NCI-H226 (cell line): Measurements from ENCODE around the gene C4B.
A peak's percentile ranks its signal among the peaks of the same experiment; 100 is the strongest.
"Not testable (repeated sequence)": the region's sequence is repeated elsewhere in the genome, so short reads cannot be mapped to it uniquely, and the experiment has no call there.

ENCODE experiments used
- DNase-seq: peaks from one replicate; pipeline ENCODE4 v3.0.0-alpha.2; 2015

Gene C4B

DNA sequence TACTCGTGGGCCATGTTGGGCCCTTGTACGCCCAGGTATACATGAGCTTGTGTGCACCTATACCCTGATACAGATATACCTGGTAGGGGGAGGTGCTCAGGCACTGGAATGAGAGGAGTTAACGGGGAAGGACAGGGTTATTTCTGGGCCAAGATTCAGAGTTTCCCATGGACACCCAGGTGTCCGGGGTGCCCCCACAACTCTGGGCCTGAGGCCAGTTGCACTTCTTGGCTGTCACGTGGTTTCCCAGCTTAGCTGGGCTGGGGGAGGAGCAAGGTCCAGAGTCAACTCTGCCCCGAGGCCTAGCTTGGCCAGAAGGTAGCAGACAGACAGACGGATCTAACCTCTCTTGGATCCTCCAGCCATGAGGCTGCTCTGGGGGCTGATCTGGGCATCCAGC lies 32.9 kb upstream of the C4B start, which contains the start of gene C4A:
C4A (plus strand) TSS at position 314 of the 400 bp plus-strand sequence; CDS start at position 365, 51 bp downstream.
- DNase-seq = not testable (repeated sequence)

DNA sequence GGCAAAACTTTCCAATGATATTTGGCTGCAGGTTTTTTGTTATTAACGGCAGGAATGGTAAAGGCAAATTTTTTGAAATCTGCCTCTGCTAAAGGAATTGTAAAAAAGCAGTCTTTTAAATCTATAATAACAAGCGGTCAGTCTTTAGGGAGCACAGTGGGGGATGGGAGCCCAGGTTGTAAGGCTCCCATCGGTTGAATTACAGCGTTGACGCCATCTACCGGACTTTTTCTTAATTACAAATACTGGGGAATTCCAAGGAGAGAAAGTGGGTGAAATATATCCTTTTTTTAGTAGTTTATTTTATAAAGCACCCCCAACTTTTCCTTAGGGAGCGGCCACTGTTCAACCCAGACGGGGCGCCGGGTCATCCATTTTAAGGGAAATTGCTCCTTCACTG lies 25.2 kb upstream of the C4B start:
- not testable (repeated sequence) for DNase-seq

DNA sequence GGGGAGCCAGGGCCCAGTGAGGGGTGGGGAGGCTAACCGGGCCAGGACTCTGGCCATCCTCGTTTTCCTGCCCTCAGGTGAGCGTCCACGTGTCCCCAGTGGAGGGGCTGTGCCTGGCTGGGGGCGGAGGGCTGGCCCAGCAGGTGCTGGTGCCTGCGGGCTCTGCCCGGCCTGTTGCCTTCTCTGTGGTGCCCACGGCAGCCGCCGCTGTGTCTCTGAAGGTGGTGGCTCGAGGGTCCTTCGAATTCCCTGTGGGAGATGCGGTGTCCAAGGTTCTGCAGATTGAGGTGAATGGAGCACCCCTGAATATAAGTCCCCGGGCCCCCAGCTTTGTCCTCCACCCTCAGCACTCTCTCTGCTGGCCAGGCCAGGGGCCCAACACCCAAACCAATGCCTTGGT lies 20.2 kb upstream of the C4B start:
- DNase-seq = not testable (repeated sequence)

DNA sequence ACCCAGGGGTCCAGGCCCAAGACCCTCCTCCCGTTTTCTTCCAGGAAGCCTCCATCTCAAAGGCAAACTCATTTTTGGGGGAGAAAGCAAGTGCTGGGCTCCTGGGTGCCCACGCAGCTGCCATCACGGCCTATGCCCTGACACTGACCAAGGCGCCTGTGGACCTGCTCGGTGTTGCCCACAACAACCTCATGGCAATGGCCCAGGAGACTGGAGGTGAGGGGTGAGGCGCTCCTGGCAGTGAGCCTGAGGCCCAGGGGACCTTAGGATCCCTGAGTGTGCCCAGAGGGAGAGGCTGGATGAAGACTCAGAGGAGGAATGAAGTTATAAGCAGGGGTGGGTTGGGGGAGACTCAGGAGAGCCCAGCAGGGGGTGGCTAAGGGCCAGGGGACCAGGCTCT lies 18.2 kb upstream of the C4B start:
- DNase-seq = not testable (repeated sequence)

DNA sequence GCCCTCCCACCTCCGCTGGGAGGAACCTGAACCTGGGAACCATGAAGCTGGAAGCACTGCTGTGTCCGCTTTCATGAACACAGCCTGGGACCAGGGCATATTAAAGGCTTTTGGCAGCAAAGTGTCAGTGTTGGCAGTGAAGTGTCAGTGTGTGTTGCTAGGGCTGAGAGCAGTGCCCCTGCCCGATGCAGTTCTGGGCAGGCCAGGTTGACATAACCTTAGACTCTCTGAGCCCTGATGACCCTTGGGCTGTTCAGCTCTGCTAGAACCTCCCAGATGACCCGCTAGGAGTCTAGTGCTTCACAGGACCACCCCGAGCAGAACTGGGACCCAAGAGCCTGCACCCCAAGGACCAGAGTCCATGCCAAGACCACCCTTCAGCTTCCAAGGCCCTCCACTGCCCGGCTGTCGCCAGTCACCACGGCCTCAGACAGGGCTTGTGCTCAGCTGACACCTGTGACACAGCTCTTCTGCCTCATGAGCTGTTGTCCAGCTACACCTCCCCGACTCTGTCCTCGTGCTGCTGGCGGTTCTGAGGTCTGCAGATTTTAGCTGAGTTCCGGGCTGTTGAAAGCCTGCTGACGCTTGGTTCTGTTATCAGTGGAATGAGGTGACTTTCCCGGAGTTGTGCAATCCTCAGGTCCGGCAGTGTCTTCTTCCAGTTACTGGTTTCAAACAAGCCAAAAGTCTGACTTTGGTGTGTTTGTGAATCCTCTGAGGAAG lies 11.9 kb upstream of the C4B start:
- not testable (repeated sequence) for DNase-seq

DNA sequence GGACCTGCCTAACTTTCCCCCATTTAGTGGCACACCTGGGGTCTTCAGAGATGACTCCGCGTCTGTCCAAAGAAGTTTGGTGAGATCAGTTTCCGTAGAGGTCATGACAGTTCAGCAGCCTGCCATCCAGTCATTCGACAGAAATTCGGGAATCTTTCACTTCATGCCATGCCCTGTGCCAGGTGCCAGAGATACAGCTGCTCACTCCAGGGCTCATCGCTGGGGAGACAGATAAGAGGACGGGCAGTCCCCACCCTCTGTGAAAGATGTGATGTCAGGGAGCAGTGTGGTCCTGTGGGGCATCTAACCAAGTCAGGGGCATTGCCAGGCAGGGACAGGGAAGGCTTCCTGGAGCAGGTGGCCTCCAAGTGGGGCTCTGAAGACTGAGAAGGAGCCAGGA lies 11.3 kb upstream of the C4B start:
- not testable (repeated sequence) for DNase-seq

DNA sequence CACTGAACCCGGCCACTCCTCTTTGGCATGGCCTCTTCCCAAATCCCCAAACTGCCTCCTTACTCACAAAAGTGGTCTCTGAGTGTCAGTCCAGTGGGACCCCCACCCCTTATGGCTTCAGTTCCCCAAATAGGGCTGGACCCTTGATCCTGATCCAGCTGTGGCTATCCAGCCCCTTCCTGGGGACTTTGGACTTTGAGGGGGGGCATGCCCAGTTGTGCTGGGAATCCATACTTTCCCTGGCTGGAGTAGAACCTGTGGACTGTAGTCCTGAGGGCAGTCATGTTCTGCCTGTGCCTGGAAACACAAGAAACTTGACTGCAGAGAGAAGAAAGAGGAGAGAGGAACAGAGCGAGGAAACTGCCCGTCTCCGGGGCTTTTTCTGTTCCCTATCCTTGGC lies 10.2 kb upstream of the C4B start:
- DNase-seq = not testable (repeated sequence)

DNA sequence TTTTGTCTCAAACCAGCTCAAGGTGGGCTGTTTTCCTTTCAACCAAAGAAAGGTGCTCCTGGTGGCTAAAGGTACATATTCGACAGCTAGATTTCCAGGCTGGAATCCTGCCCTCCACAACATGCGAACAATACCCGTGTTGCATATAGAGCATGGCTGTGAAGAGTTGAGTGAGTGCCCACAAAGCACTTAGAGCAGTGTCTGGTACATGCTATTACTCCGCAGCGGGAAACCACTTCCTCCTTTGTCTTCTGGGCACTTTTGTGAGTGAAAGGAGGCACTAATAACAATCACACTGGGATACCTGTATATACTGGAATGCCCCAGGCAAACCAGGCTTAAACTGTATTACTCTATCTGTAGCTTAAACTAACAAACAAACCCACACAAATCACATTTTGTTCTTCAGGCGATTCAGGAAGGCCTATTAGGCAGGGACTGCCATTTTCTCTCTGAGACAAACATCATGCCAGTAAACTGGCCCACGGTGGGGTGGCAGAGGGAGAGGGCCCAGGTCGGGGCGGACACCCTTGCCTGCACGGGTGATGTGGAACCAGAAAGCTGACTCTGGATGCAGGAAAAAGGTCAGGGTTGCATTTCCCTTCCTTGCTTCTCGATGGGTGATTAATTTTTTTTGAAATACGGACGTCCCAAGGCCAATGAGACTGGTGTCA lies 9.6 kb upstream of the C4B start:
- DNase-seq = not testable (repeated sequence)

DNA sequence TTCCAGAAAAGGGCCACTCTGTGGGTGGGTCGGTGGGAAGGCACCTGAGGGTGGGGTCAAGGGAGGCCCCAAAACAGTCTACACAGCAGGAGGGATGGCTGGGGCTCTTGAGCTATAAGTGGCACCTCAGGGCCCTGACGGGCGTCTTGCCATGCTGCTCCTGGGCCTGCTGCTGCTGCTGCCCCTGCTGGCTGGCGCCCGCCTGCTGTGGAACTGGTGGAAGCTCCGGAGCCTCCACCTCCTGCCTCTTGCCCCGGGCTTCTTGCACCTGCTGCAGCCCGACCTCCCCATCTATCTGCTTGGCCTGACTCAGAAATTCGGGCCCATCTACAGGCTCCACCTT lies 9.1 kb upstream of the C4B start:
- not testable (repeated sequence) for DNase-seq

DNA sequence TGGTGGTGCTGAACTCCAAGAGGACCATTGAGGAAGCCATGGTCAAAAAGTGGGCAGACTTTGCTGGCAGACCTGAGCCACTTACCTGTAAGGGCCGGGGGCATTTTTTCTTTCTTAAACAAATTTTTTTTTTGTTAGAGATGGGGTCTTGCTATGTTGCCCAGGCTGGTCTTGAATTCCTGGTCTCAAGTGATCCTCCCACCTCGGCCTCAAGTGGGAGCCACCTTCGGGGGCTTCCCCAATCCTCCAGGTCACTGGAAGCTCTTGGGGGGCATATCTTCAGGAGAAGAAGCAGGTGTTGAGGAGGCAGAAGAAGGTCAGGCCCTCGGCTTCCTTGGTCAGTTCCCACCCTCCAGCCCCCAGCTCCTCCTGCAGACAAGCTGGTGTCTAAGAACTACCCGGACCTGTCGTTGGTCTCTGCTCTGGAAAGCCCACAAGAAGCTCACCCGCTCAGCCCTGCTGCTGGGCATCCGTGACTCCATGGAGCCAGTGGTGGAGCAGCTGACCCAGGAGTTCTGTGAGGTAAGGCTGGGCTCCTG lies 8.5 kb upstream of the C4B start:
- DNase-seq = not testable (repeated sequence)

DNA sequence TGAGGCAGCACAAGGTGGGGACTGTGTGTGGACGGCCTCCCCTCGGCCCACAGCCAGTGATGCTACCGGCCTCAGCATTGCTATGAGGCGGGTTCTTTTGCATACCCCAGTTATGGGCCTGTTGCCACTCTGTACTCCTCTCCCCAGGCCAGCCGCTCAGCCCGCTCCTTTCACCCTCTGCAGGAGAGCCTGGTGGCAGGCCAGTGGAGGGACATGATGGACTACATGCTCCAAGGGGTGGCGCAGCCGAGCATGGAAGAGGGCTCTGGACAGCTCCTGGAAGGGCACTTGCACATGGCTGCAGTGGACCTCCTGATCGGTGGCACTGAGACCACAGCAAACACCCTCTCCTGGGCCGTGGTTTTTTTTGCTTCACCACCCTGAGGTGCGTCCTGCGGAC lies 7.5 kb upstream of the C4B start:
- DNase-seq = peak; percentile 0

DNA sequence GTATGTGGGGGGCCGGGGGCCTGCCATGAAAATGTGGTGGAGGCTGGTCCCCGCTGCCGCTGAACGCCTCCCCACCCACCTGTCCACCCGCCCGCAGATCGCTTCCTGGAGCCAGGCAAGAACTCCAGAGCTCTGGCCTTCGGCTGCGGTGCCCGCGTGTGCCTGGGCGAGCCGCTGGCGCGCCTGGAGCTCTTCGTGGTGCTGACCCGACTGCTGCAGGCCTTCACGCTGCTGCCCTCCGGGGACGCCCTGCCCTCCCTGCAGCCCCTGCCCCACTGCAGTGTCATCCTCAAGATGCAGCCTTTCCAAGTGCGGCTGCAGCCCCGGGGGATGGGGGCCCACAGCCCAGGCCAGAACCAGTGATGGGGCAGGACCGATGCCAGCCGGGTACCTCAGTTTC lies 6.6 kb upstream of the C4B start:
- not testable (repeated sequence) for DNase-seq

DNA sequence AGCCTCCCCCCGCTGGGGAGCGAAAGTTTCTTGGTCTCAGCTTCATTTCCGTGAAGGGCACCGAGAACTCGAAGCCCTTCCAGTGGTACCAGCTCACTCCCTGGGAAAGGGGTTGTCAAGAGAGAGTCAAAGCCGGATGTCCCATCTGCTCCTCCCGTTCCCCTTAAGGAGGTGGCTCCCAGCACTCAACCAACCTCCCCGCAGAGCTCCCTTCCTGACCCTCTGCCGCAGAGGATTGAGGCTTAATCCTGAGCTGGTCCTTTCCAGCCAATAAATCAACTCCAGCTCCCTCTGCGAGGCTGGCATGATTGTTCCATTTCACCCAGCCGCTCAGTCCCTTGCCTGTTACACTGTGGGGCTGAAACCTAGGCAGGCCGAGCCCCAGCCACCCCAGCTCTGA lies 6.0 kb upstream of the C4B start:
- not testable (repeated sequence) for DNase-seq

DNA sequence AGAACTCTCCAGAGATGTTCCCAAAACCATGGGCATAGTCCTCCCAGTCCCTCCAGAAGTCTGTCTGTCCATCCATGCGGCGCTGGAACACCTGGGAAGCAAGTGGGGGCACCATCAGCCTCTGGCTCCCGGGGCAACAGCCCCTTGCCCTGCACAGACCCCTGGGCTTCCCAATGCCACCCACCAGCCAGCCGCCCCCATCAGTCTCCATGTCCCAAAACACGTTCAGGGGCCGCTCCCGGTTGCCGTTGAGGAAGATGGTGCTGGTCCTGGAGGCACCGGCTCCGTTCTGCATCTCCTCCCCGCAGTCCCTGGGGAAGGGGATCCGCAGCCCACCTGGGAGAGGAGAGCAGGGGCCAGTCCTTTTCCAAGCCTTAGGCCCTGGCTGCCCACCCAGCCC lies 5.1 kb upstream of the C4B start:
- DNase-seq = not testable (repeated sequence)

DNA sequence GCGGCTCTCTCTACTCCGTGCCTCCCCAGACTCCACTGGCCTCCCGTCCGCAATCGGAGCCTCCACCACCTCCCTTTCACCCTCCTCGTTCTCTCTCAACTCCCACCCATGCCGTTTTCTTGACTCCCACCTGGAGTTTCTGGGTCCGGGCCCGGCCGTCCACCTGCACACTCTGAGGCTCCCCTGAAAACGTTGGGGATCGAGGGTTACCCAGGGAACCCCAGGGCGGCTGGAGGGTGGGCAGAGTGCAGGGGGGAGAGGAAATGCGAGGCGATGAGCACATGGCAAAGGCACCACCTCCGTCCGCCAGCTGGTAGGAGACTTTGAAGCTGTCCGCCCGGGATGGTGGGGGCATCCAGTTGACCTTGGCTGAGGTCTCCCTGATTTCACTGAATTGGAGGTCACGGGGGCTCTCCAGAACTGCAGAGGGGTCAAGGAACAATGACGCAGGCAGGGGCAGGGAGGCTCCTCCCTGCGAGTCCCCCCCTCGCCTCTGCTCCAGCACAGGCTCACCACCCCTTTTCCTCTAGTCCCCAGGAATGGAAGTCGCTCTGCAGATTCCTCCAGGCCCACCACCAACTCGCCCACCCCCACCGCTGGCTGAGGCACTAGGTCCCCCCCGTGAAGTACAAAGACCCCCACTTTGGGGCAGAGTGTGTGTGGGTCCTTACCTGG lies 3.6 kb upstream of the C4B start:
- DNase-seq = not testable (repeated sequence)

DNA sequence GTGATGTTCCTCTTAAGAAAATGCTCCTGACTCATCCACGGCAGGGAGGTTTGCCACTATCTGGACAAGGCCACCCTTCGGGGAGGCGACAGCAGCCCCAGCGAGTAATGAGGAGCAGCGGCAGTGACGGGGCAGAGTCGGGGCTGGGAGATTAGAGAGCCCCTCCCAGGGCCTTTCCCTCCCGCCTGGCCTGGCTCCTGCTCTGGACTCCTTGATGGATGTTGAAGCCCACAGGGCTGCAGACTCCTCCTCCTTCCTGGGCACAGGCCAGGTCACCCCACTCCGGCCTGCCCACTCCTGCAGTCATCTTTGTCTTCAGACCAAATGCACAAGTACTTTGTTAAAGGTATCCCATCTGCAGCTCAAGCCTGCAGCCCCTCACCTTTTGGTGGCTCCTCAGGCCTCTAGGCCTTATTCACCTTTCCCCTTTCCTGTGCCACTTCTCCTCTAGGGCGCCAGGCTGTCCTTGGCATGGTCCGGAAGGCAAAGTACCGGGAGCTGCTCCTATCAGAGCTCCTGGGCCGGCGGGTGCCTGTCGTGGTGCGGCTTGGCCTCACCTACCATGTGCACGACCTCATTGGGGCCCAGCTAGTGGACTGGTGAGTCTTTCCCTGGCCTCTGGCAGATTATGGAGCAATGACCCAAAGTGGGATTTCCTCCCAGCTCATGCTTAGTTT lies 1.5 kb upstream of the C4B start:
- DNase-seq = peak; percentile 1

DNA sequence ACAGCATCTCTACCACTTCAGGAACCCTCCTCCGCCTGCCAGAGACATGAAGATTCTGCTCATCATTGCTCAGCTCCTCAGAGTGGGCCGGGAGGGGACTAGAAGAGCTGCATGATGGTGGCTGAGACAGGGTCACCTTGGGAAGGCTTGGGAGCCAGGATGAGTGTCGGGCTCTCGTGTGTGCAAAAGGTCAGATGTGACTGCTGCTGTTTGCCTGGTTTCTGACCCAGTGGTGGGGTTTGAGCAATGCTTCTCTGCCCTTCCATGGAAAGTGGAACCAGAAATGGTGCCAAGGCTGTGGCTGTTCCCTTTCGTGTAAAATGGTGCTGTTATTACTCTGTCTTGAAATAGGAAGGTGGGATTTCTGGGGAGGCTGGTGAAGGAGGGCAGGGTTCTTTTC lies 857 bp upstream of the C4B start:
- not testable (repeated sequence) for DNase-seq

DNA sequence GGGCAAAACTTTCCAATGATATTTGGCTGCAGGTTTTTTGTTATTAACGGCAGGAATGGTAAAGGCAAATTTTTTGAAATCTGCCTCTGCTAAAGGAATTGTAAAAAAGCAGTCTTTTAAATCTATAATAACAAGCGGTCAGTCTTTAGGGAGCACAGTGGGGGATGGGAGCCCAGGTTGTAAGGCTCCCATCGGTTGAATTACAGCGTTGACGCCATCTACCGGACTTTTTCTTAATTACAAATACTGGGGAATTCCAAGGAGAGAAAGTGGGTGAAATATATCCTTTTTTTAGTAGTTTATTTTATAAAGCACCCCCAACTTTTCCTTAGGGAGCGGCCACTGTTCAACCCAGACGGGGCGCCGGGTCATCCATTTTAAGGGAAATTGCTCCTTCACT lies 7.5 kb downstream of the C4B start:
- DNase-seq = not testable (repeated sequence)

DNA sequence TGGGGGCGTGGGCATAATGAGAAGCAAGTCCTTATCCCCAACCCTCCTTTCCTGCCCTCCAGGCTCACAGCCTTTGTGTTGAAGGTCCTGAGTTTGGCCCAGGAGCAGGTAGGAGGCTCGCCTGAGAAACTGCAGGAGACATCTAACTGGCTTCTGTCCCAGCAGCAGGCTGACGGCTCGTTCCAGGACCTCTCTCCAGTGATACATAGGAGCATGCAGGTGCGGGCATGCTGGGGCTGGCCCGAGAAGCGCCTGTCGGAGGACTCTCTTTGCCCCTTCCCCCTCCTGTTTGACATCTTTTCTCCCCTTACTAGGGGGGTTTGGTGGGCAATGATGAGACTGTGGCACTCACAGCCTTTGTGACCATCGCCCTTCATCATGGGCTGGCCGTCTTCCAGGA lies 14.0 kb downstream of the C4B start:
- DNase-seq = not testable (repeated sequence)

DNA sequence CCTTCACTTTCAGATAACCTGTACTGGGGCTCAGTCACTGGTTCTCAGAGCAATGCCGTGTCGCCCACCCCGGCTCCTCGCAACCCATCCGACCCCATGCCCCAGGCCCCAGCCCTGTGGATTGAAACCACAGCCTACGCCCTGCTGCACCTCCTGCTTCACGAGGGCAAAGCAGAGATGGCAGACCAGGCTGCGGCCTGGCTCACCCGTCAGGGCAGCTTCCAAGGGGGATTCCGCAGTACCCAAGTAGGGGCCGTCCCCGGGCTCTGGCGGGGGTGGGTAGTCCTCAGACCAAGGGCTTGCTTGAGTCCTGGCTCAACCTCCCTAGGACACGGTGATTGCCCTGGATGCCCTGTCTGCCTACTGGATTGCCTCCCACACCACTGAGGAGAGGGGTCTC lies 15.0 kb downstream of the C4B start:
- DNase-seq = not testable (repeated sequence)

DNA sequence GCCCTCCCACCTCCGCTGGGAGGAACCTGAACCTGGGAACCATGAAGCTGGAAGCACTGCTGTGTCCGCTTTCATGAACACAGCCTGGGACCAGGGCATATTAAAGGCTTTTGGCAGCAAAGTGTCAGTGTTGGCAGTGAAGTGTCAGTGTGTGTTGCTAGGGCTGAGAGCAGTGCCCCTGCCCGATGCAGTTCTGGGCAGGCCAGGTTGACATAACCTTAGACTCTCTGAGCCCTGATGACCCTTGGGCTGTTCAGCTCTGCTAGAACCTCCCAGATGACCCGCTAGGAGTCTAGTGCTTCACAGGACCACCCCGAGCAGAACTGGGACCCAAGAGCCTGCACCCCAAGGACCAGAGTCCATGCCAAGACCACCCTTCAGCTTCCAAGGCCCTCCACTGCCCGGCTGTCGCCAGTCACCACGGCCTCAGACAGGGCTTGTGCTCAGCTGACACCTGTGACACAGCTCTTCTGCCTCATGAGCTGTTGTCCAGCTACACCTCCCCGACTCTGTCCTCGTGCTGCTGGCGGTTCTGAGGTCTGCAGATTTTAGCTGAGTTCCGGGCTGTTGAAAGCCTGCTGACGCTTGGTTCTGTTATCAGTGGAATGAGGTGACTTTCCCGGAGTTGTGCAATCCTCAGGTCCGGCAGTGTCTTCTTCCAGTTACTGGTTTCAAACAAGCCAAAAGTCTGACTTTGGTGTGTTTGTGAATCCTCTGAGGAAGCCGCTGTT lies 20.9 kb downstream of the C4B start:
- not testable (repeated sequence) for DNase-seq

DNA sequence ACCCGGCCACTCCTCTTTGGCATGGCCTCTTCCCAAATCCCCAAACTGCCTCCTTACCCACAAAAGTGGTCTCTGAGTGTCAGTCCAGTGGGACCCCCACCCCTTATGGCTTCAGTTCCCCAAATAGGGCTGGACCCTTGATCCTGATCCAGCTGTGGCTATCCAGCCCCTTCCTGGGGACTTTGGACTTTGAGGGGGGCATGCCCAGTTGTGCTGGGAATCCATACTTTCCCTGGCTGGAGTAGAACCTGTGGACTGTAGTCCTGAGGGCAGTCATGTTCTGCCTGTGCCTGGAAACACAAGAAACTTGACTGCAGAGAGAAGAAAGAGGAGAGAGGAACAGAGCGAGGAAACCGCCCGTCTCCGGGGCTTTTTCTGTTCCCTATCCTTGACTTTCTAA lies 22.5 kb downstream of the C4B start:
- not testable (repeated sequence) for DNase-seq
